PC-3 (cell line): Measurements from ENCODE around the gene RCSD1. TPM values are rescaled to one million over a fixed set of nuclear protein-coding genes. Genes with fewer than 3 reads are reported as not detected.

ENCODE experiments used
- ATAC-seq: fragments of 200-7000 bp; cut with Tn5 transposase; 2 replicates; pipeline ENCODE4 v1.9.1; 2020; ENCODE audit warnings: mild to moderate bottlenecking, moderate library complexity
- BruUV-seq: library from RNA; stranded (reverse); fragments of 400-500 nt; replicated peaks from 2 replicates; lab custom pipeline; 2021; lab: Mats Ljungman, UMichigan
- CTCF ChIA-PET: fragments of 300-600 bp; sonication (Branson Sonifier 250); formaldehyde crosslinking; loops from one replicate; lab custom pipeline; 2022; ENCODE audit warnings: antibody characterized with exemption; lab: Charles Lee
- POLR2A ChIA-PET: fragments of 300-600 bp; sonication (Branson Sonifier 250); formaldehyde crosslinking; loops from one replicate; lab custom pipeline; 2022; ENCODE audit warnings: antibody characterized with exemption; ENCODE audit not compliant: unreplicated experiment; lab: Charles Lee
- DNase-seq: peaks from one replicate; pipeline ENCODE4 v3.0.0-alpha.2; 2015
- H2AFZ ChIP-seq: fragments of 300-600 bp; sonication (generic); 2 replicates; pipeline ENCODE4 v1.6.0; 2016; ENCODE audit warnings: antibody characterized with exemption, low read length
- H3F3A ChIP-seq: fragments of 300-600 bp; sonication (generic); one replicate; pipeline ENCODE4 v1.6.0; 2017; ENCODE audit warnings: antibody characterized with exemption, low read length, control low read depth, mild to moderate bottlenecking; ENCODE audit not compliant: unreplicated experiment
- H3K27ac ChIP-seq: fragments of 300-600 bp; sonication (generic); 2 replicates; pipeline ENCODE4 v1.5.1; 2016; ENCODE audit warnings: mild to moderate bottlenecking, low read length
- H3K27me3 ChIP-seq: fragments of 300-600 bp; sonication (generic); 2 replicates; pipeline ENCODE4 v1.6.1; 2016; ENCODE audit warnings: low read length, mixed read lengths
- H3K36me3 ChIP-seq: fragments of 300-600 bp; sonication (generic); 2 replicates; pipeline ENCODE4 v1.6.1; 2016; ENCODE audit warnings: low read depth, mixed run types, low read length, mixed read lengths
- H3K4me1 ChIP-seq: fragments of 300-600 bp; sonication (generic); 2 replicates; pipeline ENCODE4 v1.5.1; 2016; ENCODE audit warnings: low read length; ENCODE audit not compliant: insufficient read depth
- H3K4me2 ChIP-seq: fragments of 300-600 bp; sonication (generic); 2 replicates; pipeline ENCODE4 v1.6.0; 2016; ENCODE audit warnings: low read length
- H3K4me3 ChIP-seq: fragments of 300-600 bp; sonication (generic); 2 replicates; pipeline ENCODE4 v1.5.1; 2016; ENCODE audit warnings: mild to moderate bottlenecking, low read length, mixed read lengths
- H3K79me2 ChIP-seq: fragments of 300-600 bp; sonication (generic); 2 replicates; pipeline ENCODE4 v1.6.1; 2017; ENCODE audit warnings: low read length, mixed read lengths
- H3K9ac ChIP-seq: fragments of 300-600 bp; sonication (generic); 2 replicates; pipeline ENCODE4 v1.6.0; 2016; ENCODE audit warnings: mild to moderate bottlenecking, low read length
- H3K9me2 ChIP-seq: fragments of 300-600 bp; sonication (generic); replicated peaks from 2 replicates; pipeline ENCODE4 v1.6.1; 2016; ENCODE audit warnings: mixed run types, low read length, mixed read lengths
- H3K9me3 ChIP-seq: fragments of 300-600 bp; sonication (generic); 2 replicates; pipeline ENCODE4 v1.6.1; 2016; ENCODE audit warnings: low read length, mixed read lengths
- H4K20me1 ChIP-seq: fragments of 300-600 bp; sonication (generic); 2 replicates; pipeline ENCODE4 v1.6.1; 2016; ENCODE audit warnings: low read length, mixed read lengths
- EZH2 ChIP-seq: fragments of 300-600 bp; sonication (generic); IDR thresholded peaks from one replicate; pipeline ENCODE4 v1.6.1; 2017; ENCODE audit warnings: antibody characterized with exemption, mild to moderate bottlenecking, low read length; ENCODE audit not compliant: unreplicated experiment
- EZH2phosphoT487 ChIP-seq: fragments of 300-600 bp; sonication (generic); IDR thresholded peaks from 2 replicates; pipeline ENCODE4 v1.6.1; 2018; ENCODE audit warnings: mild to moderate bottlenecking, antibody characterized with exemption, low read length, borderline replicate concordance
- intact Hi-C: fragments of 100-400 bp; cut with micrococcal nuclease; formaldehyde crosslinking; loops from 2 replicates; pipeline ENCODE4 v1.9.0; 2023
- total RNA-seq: library from RNA; depleted of rRNA; stranded (reverse); fragments of >200 nt; gene quantifications from 2 replicates; pipeline ENCODE4 v1.2.3, GENCODE V29; 2014
- TF ChIP-seq, protein P1 (sequence below): fragments of 300-600 bp; sonication (generic); conservative IDR thresholded peaks from 2 replicates; pipeline ENCODE4 v1.5.1; 2017; ENCODE audit warnings: antibody characterized with exemption, low read depth, mild to moderate bottlenecking, low read length

RCSD1 gene
- total RNA-seq, 1 experiment from 2014 or later, result not detected

DNA sequence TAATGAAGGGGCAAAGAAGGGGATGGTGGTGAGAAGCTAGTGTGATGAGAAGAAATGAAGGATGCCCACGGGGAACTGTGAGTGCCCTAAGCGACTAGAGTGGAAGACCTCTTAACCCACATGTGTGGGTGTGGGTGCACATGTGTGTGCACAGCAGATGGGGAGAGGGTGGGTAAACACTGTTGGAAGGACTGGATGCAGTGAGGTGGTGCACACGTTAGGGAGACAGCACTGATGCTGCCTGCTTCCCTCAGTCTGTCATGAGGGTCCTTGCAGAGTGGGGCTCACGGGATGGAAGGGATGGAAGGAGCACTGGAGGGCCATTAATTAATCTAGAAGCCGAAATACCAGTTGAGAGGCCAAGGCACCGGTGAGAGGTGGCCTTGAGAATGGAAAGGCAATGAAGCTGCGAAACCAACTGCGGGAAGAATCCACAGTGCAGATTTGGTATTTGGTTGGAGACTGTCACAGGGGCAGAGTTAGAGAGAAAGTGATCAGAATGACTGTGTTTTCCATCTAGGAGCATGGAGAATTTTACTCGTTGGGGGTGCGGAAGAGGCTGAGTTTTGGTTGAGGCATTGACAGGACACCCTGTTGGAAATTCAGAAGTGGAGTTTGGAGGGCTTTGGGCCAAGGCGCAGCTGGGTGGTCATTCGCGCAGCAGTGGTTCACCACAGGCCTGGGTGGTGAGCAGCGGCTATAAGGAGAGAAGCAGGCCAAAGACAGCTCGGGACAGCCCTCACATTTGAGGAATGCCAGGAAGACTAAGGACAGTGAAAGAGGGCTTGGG, 15.8 kb downstream of the RCSD1 start:
- BruUV-seq, result no TSS peak
- CTCF ChIA-PET, result interaction anchor here (0.7 kb wide), 1 partner anchor 82 kb away, joined by 9 read pairs; no protein-coding TSS in a partner anchor
- TF ChIP-seq EZH2, result no peak
- TF ChIP-seq EZH2phosphoT487, result no peak
- TF ChIP-seq, protein P1, sequence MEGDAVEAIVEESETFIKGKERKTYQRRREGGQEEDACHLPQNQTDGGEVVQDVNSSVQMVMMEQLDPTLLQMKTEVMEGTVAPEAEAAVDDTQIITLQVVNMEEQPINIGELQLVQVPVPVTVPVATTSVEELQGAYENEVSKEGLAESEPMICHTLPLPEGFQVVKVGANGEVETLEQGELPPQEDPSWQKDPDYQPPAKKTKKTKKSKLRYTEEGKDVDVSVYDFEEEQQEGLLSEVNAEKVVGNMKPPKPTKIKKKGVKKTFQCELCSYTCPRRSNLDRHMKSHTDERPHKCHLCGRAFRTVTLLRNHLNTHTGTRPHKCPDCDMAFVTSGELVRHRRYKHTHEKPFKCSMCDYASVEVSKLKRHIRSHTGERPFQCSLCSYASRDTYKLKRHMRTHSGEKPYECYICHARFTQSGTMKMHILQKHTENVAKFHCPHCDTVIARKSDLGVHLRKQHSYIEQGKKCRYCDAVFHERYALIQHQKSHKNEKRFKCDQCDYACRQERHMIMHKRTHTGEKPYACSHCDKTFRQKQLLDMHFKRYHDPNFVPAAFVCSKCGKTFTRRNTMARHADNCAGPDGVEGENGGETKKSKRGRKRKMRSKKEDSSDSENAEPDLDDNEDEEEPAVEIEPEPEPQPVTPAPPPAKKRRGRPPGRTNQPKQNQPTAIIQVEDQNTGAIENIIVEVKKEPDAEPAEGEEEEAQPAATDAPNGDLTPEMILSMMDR, result no peak
- Histone ChIP-seq H3K9me3 (no peaks in the 10 kb centered on the region), H2AFZ (no peak overlapping the region), H3K79me2 (no peaks in the 10 kb centered on the region), H3K27me3 (peaks cover 45% of the 10 kb centered on the region), H4K20me1 (no peaks in the 10 kb centered on the region), H3K4me1 (no peaks in the 10 kb centered on the region), H3K36me3 (no peaks in the 10 kb centered on the region), H3K4me2 (no peak overlapping the region), H3F3A (no peaks in the 10 kb centered on the region), H3K4me3 (no peak overlapping the region), H3K9ac (no peak overlapping the region), H3K9me2 (no peaks in the 10 kb centered on the region), H3K27ac (no peak overlapping the region)
- no peak for ATAC-seq
- intact Hi-C loops, result no loop called here
- no peak for DNase-seq
- POLR2A ChIA-PET, result no interaction called here

- no TSS peak for BruUV-seq
- POLR2A ChIA-PET, result no interaction called here
Measured at GRCh38 chr1:167648252-167648849, 18.3 kb downstream of the RCSD1 start.

More at GRCh38 chr1:167648252-167648849, 18.3 kb downstream of the RCSD1 start:
- Histone ChIP-seq H3K9ac (no peak overlapping the region), H3K36me3 (no peaks in the 10 kb centered on the region), H3K4me3 (no peak overlapping the region), H3K4me2 (no peak overlapping the region), H3K27ac (no peak overlapping the region), H3K79me2 (no peaks in the 10 kb centered on the region), H3K27me3 (peaks cover 28% of the 10 kb centered on the region), H3K9me3 (no peaks in the 10 kb centered on the region), H3K9me2 (no peaks in the 10 kb centered on the region), H2AFZ (no peak overlapping the region), H3F3A (no peaks in the 10 kb centered on the region), H4K20me1 (no peaks in the 10 kb centered on the region), H3K4me1 (no peaks in the 10 kb centered on the region)
- DNase-seq (no peak), ATAC-seq (no peak)
- CTCF ChIA-PET, result no interaction called here
- intact Hi-C loops, result no loop called here
- TF ChIP-seq EZH2phosphoT487, result no peak
- TF ChIP-seq EZH2, result no peak
- TF ChIP-seq, protein P1, result no peak
